SJSA1 (cell line): ENCODE data around the gene CRTAC1. TPM values are rescaled to one million over a fixed set of nuclear protein-coding genes. Genes with fewer than 3 reads are reported as not detected.
A peak's percentile ranks its signal among the peaks of the same experiment; 100 is the strongest.

Source experiments
- DNase-seq, 2 experiments: peaks; one replicate each; pipeline ENCODE4 v3.0.0-alpha.2; 2015 to 2020; ENCODE audit warnings: low spot score in 2 of 2, low read depth in 1 of 2
- H3K27ac ChIP-seq: fragments of 250-450 bp; sonication (Bioruptor Pico); 2 replicates; pipeline ENCODE4 v1.5.1; 2020; ENCODE audit warnings: mild to moderate bottlenecking, moderate library complexity
- H3K27me3 ChIP-seq: fragments of 250-450 bp; sonication (Bioruptor Pico); replicated peaks from 2 replicates; pipeline ENCODE4 v1.5.1; 2020; ENCODE audit warnings: mild to moderate bottlenecking, moderate library complexity
- H3K36me3 ChIP-seq: fragments of 250-450 bp; sonication (Bioruptor Pico); 2 replicates; pipeline ENCODE4 v1.5.1; 2020; ENCODE audit warnings: mild to moderate bottlenecking
- H3K4me1 ChIP-seq: fragments of 250-450 bp; sonication (Bioruptor Pico); replicated peaks from 2 replicates; pipeline ENCODE4 v1.6.1; 2021; ENCODE audit warnings: mild to moderate bottlenecking
- H3K4me3 ChIP-seq: fragments of 250-450 bp; sonication (Bioruptor Pico); 2 replicates; pipeline ENCODE4 v1.5.1; 2020; ENCODE audit warnings: mild to moderate bottlenecking
- H3K9me3 ChIP-seq: fragments of 250-450 bp; sonication (Bioruptor Pico); replicated peaks from 2 replicates; pipeline ENCODE4 v1.5.1; 2020; ENCODE audit warnings: mild to moderate bottlenecking
- total RNA-seq: library from RNA; depleted of rRNA; stranded (reverse); fragments of >200 nt; shearing (Covaris generic); gene quantifications from 2 replicates; pipeline ENCODE4 v1.2.3, GENCODE V29; 2014

CRTAC1 gene
- total RNA-seq, 1 experiment from 2014 or later = not detected

DNA sequence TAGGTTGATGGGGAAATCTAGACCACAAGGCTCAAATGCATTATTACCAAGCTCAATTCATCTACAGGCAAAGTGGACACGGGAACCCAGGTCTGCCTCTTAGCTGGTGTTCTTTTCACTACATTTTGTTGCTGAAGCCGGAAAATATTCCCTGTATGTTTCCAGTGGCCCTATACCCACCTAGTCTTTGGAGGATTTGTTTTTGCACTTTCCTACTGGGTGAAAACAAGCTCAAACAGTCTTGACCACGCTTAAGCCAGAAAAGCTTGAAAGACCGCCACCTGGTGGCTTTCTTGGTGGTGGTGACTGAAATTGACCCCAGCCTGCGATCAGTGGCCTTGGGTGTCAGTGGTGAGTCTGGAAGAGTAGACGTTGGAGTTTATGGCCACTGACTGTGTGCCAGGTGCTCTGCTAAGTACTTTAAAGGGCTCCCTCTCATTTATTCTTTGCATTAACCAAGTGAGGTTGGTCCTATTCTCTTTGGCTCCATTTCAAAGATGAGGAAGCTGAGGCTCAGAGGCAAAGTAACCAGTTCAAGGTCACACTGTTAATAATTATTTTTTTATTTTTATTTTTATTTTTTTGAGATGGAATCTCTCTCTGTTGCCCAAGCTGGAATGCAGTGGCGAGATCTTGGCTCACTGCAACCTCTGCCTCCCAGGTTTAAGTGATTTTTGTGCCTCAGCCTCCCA lies 11.1 kb upstream of the CRTAC1 start:
- Histone ChIP-seq H3K36me3 (no peaks in the 10 kb centered on the region), H3K9me3 (no peaks in the 10 kb centered on the region), H3K4me3 (no peak overlapping the region), H3K27me3 (peaks cover 42% of the 10 kb centered on the region), H3K4me1 (no peaks in the 10 kb centered on the region), H3K27ac (no peak overlapping the region)
- DNase-seq = peak; percentile 26 to 60

DNA sequence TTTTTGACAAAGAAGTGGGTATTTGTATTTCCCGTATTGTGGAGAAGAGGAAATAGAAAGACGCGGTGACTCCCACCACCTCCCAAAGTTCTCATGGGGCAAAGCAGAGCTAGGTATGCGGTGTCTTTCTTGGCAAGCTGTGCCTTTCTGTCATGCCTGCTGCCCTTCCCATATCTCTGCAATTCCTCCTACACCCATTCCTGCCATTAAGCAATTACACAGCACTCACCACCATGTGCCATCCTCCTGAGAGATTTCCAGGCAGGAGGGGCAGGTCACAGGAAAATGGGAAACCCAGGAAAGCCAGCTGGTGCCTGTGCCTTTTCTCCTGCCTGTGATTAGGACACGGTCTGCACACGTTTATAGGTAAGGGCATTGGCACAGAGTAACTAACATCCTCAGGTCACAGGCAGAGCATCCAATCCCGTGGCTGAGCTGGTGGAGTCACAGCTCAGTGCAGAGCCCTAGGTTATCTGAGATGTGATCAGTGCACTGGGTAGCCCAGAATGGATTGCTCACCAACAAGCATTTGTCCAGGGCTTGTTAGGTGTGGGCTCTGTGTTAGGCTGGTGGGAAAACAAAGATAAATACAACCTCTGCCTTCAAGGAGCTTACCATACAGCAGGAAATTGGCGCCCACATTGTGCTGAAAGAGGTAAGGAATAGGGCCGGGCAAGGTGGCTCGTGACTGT lies 9.4 kb upstream of the CRTAC1 start:
- Histone ChIP-seq H3K27me3 (peaks cover 48% of the 10 kb centered on the region), H3K4me1 (no peaks in the 10 kb centered on the region), H3K36me3 (no peaks in the 10 kb centered on the region), H3K4me3 (no peak overlapping the region), H3K27ac (no peak overlapping the region), H3K9me3 (no peaks in the 10 kb centered on the region)
- DNase-seq = no peak

DNA sequence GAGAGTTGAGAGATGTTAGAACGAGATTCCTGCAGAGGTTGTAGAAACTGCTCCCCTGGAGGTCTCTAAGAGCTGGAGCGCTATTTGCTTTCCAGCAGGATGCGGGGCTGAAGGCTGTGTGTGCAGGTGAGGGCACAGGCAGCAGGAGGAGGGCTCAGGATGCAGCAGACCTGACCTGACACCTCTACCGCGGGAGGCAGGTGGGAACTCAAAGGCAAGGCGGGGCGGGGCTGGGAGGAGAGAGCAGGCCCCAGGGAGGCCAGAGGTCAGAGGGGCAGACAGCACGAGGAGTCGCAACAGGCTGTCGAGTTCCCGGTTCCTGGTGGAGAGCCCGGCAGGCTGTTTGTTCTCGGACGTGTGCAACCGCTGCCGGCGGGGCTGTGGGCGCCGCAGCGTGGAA lies 7.9 kb upstream of the CRTAC1 start:
- no peak overlapping the region for H3K4me3 ChIP-seq
- peaks cover 59% of the 10 kb centered on the region for H3K27me3 ChIP-seq
- H3K9me3 ChIP-seq = no peaks in the 10 kb centered on the region

DNA sequence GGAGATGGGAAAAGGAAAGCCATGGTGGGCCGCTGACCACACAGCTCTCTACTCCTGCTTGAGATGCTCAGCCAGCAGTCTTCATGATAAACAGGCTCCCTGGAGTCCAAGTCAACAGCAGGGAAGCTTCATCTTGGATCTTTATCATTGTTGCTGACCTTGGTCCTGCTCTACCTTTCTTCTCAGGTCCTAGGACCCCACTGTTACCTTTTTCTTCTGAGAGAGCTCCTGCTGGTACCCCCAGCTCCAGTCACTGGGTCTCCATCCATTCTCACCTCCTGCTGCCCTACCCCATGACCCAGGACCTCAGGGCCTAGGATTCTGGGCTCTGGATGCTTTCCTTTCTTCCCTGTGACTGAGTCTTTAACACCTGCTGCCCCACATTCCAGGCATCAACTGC lies 5.2 kb upstream of the CRTAC1 start:
- no peak for DNase-seq
- Histone ChIP-seq H3K4me3 (no peak overlapping the region), H3K36me3 (no peaks in the 10 kb centered on the region), H3K27me3 (peaks cover 66% of the 10 kb centered on the region), H3K27ac (no peak overlapping the region), H3K4me1 (peaks cover 4% of the 10 kb centered on the region), H3K9me3 (no peaks in the 10 kb centered on the region)

More for the DNA sequence above, 7.9 kb upstream of the CRTAC1 start:
- no peak overlapping the region for H3K27ac ChIP-seq
- H3K4me1 ChIP-seq = no peaks in the 10 kb centered on the region
- no peaks in the 10 kb centered on the region for H3K36me3 ChIP-seq
- no peak for DNase-seq

DNA sequence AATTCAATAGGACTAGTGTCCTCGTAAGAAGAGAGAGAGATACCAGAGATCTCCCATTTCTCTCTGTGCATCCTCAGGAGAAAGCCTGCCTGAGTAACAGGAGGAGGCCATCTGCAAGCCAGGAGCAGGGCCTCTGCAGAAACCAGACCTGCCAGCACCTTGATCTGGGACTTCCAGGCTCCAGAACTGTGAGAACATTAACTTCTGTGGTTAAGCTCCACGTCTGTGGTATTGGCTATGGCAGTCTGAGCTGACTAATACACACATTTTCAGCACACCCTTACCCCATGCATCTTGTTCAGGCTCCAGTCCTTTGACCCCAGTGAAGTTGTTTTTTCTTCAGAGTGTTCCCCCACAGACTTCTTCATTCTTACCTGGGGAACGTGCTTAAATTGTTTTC lies 3.1 kb upstream of the CRTAC1 start:
- Histone ChIP-seq H3K27me3 (peaks cover 81% of the 10 kb centered on the region), H3K4me1 (peaks cover 13% of the 10 kb centered on the region), H3K9me3 (no peaks in the 10 kb centered on the region), H3K27ac (no peak overlapping the region), H3K4me3 (no peak overlapping the region), H3K36me3 (no peaks in the 10 kb centered on the region)
- DNase-seq = no peak

DNA sequence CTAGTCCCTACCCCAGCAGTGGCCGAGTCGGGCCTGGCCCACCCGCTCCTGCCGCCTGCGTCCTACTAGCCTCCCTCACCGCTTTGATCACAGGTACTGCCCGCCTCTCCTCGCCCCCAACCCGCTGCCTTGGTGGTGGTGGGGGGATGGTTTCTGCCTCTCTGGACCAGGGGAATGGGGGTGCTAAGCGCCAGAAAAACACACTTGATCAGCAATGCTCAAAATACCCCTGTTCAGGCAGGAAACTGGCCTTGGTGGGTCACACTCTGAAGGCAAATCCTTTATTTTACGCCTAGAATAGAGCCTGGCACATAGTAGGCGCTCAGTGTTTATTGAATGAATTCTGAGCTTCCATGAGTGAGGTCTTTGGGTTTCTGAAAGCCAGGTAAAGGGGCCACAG lies 1.0 kb upstream of the CRTAC1 start:
- peaks cover 13% of the 10 kb centered on the region for H3K4me1 ChIP-seq
- no peak for DNase-seq
- no peak overlapping the region for H3K4me3 ChIP-seq
- H3K27ac ChIP-seq = no peak overlapping the region
- no peaks in the 10 kb centered on the region for H3K36me3 ChIP-seq
- peaks cover 74% of the 10 kb centered on the region for H3K27me3 ChIP-seq
- H3K9me3 ChIP-seq = no peaks in the 10 kb centered on the region

DNA sequence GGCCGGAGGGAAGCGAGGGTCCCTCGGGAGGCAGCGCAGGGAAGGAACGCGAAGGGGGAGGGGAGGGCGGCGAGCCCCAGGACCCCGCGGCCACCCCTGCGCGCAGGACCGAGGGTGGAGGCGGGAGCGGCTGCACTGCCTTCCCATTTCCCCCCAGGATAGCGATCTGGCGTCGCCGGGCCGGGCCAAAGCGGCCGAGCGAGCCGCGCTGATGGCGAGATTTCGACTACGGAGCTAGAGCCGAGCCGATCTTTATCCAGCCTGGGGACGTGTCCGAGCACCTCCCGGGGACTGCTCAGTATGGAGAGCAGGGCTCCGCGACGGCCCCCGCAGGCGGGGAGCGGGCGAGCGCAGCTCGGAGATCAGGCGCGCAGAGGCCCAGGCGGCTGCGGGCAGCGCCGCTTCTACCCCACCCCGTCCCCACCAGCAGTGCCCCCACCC lies 590 bp upstream of the CRTAC1 start:
- H3K9me3 ChIP-seq = no peaks in the 10 kb centered on the region
- peaks cover 13% of the 10 kb centered on the region for H3K4me1 ChIP-seq
- no peak overlapping the region for H3K4me3 ChIP-seq
- H3K36me3 ChIP-seq = no peaks in the 10 kb centered on the region
- H3K27ac ChIP-seq = no peak overlapping the region
- H3K27me3 ChIP-seq = peaks cover 73% of the 10 kb centered on the region
- no peak for DNase-seq

DNA sequence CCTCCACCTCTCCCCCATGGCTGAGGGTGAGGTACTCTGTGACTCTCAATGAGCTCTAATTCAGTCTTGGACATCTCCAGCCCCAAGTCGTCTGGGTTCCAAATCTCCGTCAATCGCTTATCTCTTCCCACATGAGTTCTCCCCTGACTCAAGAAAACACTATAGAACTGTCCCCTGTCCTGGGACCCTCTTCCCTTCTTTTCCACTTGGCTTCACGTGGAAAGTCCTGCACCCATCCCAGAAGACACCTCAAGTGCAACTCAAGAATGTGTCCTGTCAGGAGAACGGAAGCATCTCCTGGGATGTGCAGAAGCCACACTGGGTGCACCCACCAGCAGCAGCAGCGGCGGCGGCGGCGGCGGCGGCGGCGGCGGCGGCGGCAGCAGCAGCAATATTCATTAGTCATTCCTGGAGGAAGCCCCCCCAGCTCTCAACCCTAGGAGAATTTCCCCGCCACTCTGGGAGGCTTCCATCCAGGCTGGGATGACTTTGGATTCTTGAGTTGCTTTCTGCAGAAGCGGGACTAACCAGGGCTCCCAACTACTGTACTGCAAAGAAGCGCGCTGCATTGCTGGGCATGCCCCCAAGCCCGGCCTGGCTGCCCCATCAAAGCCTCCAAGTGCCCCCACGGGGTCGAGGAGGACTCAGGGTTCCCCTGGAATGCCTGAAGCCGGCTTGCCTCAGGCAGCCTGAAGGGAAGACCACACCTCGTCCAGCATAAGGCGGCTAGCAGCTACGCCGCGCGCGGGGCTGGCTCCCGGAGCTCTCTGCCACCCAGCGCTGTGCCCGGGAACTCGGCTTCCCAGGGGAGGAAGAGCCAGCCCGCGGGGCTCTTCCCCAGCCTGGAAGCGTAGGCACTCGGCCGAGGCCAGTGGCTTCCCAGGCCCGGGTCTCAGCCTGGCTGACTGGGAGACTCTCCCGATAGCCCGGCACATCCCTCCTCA lies 1.0 kb downstream of the CRTAC1 start:
- no peak overlapping the region for H3K4me3 ChIP-seq
- no peak overlapping the region for H3K27ac ChIP-seq
- peaks cover 13% of the 10 kb centered on the region for H3K4me1 ChIP-seq
- H3K36me3 ChIP-seq = no peaks in the 10 kb centered on the region
- DNase-seq = no peak
- no peaks in the 10 kb centered on the region for H3K9me3 ChIP-seq
- peaks cover 76% of the 10 kb centered on the region for H3K27me3 ChIP-seq

DNA sequence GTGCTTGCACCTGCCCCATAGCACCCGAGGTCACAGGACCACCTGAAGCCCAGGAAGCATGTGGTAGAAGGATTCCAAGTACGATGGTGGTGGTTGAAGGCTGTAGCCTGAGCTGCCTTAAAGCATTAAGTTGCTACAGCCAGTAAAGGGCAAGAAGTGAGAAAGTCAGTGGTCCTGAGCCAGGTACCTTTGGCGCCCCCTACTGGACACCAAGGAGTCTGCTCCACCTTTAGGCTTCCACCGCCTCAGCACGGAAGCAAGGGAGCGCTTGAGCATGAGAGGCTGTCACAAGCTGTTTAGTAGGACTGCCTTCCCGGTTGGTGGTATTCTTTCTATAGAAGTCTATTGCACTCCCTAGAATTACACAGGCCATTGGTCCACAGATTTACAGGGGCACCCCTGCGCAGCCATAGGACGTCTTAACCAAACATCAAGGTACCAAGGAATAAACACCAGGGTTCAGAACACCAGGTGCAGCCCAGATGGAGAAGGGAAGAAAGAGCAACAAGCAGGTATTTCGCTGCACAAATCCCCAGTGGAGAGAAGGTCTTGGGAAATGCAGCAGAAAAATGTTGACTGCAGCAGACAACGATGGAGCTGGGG lies 2.2 kb downstream of the CRTAC1 start:
- H3K4me1 ChIP-seq = peaks cover 13% of the 10 kb centered on the region
- H3K9me3 ChIP-seq = no peaks in the 10 kb centered on the region
- no peak overlapping the region for H3K4me3 ChIP-seq
- H3K27ac ChIP-seq = no peak overlapping the region
- no peaks in the 10 kb centered on the region for H3K36me3 ChIP-seq
- H3K27me3 ChIP-seq = peaks cover 78% of the 10 kb centered on the region
- DNase-seq = no peak

DNA sequence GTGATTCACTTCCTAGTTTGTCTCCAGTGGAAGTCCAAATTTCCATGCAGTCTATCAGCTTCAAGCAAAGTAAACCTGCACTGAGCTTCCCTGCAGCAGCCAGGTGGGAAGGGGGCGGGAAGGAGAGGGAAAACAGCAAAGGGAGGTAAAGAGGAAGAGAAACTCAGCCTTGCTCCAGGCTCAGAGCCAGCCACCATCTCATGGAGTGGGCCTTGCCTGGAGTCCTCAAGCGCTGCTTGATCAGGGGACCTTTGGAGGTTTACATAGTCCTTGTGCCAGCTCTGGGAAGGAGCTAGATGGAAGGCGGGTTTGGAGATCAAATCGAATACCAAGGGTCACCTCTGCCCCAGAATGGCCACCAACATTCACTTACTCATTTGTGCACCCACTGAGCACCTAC lies 7.4 kb downstream of the CRTAC1 start:
- H3K27me3 ChIP-seq = peaks cover 35% of the 10 kb centered on the region
- H3K4me3 ChIP-seq = no peak overlapping the region
- no peak for DNase-seq
- H3K9me3 ChIP-seq = no peaks in the 10 kb centered on the region
- no peaks in the 10 kb centered on the region for H3K4me1 ChIP-seq
- no peaks in the 10 kb centered on the region for H3K36me3 ChIP-seq
- H3K27ac ChIP-seq = no peak overlapping the region

DNA sequence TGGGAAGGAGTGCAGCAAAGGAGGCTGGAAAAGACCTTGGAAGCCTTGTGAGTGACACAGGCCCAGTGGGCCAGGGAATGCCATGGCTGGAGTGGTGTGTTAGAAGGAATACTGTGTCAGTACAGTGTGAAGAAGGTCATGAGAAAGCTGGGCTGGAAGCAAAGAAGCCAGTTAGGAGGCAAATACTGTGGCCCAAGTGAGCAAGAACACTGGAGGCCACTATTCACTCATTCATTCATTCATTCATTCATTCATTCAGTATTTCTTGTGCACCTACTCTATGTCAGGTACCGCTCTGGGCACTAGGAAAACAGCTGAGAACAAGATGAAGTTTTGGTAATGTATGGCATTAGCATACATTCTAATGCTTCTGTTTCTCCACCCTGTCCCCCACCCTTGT lies 9.6 kb downstream of the CRTAC1 start:
- H3K4me1 ChIP-seq = no peaks in the 10 kb centered on the region
- H3K9me3 ChIP-seq = no peaks in the 10 kb centered on the region
- no peaks in the 10 kb centered on the region for H3K36me3 ChIP-seq
- no peak overlapping the region for H3K4me3 ChIP-seq
- peaks cover 23% of the 10 kb centered on the region for H3K27me3 ChIP-seq
- H3K27ac ChIP-seq = no peak overlapping the region
- DNase-seq = no peak

DNA sequence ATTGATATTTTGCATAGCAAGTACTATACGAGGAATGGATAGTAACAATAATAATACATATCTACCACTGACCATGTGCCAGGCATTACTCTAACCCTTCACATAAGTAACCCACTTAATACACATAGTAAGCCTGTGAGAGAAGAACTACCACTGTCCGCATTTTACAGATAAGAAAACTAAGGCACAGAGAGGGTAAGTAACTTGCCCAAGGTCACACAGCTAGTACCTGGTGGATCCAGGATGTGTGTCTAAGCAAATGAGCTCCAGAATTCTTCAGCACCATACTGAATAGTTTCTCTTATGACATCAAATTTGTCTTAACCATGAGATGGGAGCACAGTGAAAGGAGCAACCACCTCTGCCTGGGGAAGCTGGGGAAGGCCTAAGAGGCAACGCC lies 10.2 kb downstream of the CRTAC1 start:
- Histone ChIP-seq H3K36me3 (no peaks in the 10 kb centered on the region), H3K4me3 (no peak overlapping the region), H3K9me3 (no peaks in the 10 kb centered on the region), H3K27me3 (peaks cover 18% of the 10 kb centered on the region), H3K4me1 (no peaks in the 10 kb centered on the region), H3K27ac (no peak overlapping the region)
- no peak for DNase-seq

DNA sequence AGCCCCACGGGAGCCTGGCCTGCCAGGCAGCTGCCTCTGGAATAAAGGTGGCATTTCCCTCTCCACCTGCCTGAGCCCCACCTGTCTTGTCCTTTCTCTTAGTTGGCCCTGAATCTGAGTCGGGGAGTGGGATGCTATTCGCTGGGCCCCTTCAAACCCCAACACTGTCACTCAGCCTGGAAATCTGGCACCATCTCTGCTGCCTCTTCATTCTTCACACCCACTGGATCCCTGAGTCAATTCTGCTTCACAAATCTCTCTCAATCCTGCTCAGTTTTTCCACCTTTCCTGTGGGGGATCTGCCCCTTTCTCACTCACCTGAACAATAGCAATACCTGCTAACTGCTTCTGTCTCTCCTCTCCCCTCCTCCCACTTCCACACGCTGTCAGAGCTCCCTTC lies 10.6 kb downstream of the CRTAC1 start:
- DNase-seq = no peak
- Histone ChIP-seq H3K36me3 (no peaks in the 10 kb centered on the region), H3K27me3 (peaks cover 15% of the 10 kb centered on the region), H3K4me3 (no peak overlapping the region), H3K27ac (no peak overlapping the region), H3K4me1 (no peaks in the 10 kb centered on the region), H3K9me3 (no peaks in the 10 kb centered on the region)
